GM23338 (cell line): ENCODE measurements around the gene FGF5. TPM values are rescaled to one million over a fixed set of nuclear protein-coding genes. Genes with fewer than 3 reads are reported as not detected.

Source experiments
- ATAC-seq: fragments of 200-7000 bp; cut with Tn5 transposase; 3 replicates; pipeline ENCODE4 v1.9.1; 2020
- DNase-seq: peaks from one replicate; pipeline ENCODE4 v3.0.0-alpha.2; 2015; ENCODE audit warnings: low spot score
- H2AFZ ChIP-seq: fragments of 200-600 bp; sonication (generic); 2 replicates; pipeline ENCODE4 v1.8.0; 2016; ENCODE audit warnings: antibody characterized with exemption, mild to moderate bottlenecking, moderate library complexity
- H3F3A ChIP-seq: fragments of 200-600 bp; sonication (generic); replicated peaks from 2 replicates; pipeline ENCODE4 v1.8.0; 2017; ENCODE audit warnings: antibody characterized with exemption, mixed run types, low read depth
- H3K27ac ChIP-seq: fragments of 200-600 bp; sonication (generic); 2 replicates; pipeline ENCODE4 v1.6.1; 2016; ENCODE audit warnings: low read depth
- H3K27me3 ChIP-seq: fragments of 200-600 bp; sonication (generic); 2 replicates; pipeline ENCODE4 v1.8.0; 2016; ENCODE audit warnings: mild to moderate bottlenecking, mixed run types, moderate library complexity; ENCODE audit not compliant: insufficient read depth
- H3K36me3 ChIP-seq: fragments of 200-600 bp; sonication (generic); 2 replicates; pipeline ENCODE4 v1.8.0; 2016; ENCODE audit warnings: mild to moderate bottlenecking; ENCODE audit not compliant: insufficient read depth
- H3K4me1 ChIP-seq: fragments of 200-600 bp; sonication (generic); 2 replicates; pipeline ENCODE4 v1.8.0; 2016; ENCODE audit warnings: mild to moderate bottlenecking, moderate library complexity; ENCODE audit not compliant: insufficient read depth
- H3K4me2 ChIP-seq: fragments of 200-600 bp; sonication (generic); 2 replicates; pipeline ENCODE4 v1.7.1; 2017; ENCODE audit warnings: mixed run types
- H3K4me3 ChIP-seq: fragments of 200-600 bp; sonication (generic); 2 replicates; pipeline ENCODE4 v1.6.1; 2016; ENCODE audit warnings: mixed run types
- H3K79me2 ChIP-seq: fragments of 200-600 bp; sonication (generic); replicated peaks from 2 replicates; pipeline ENCODE4 v1.8.0; 2017; ENCODE audit warnings: mild to moderate bottlenecking; ENCODE audit not compliant: insufficient read depth
- H3K9me2 ChIP-seq: fragments of 200-600 bp; sonication (generic); 2 replicates; pipeline ENCODE4 v1.8.0; 2017; ENCODE audit not compliant: insufficient read depth
- H4K20me1 ChIP-seq: fragments of 200-600 bp; sonication (generic); replicated peaks from 2 replicates; pipeline ENCODE4 v1.8.0; 2017; ENCODE audit warnings: mild to moderate bottlenecking; ENCODE audit not compliant: insufficient read depth
- H3K27ac Mint-ChIP-seq: 2 replicates; pipeline ENCODE4 v1.8.0; 2020; ENCODE audit warnings: inconsistent platforms, mild to moderate bottlenecking, moderate library complexity, mixed read lengths
- H3K27me3 Mint-ChIP-seq: 3 replicates; pipeline ENCODE4 v1.8.0; 2022; ENCODE audit warnings: low read depth, mild to moderate bottlenecking, moderate library complexity, mixed read lengths, inconsistent platforms; ENCODE audit not compliant: insufficient read depth, poor library complexity
- H3K36me3 Mint-ChIP-seq: 3 replicates; pipeline ENCODE4 v1.8.0; 2021; ENCODE audit warnings: low read depth, mild to moderate bottlenecking, inconsistent platforms, moderate library complexity, mixed read lengths
- H3K4me1 Mint-ChIP-seq: 3 replicates; pipeline ENCODE4 v1.8.0; 2020; ENCODE audit warnings: mild to moderate bottlenecking, inconsistent platforms, mixed read lengths
- H3K4me3 Mint-ChIP-seq: 3 replicates; pipeline ENCODE4 v1.8.0; 2021; ENCODE audit warnings: moderate library complexity, mild to moderate bottlenecking, inconsistent platforms, mixed read lengths
- H3K9me3 Mint-ChIP-seq: 3 replicates; pipeline ENCODE4 v1.8.0; 2020; ENCODE audit warnings: moderate library complexity, mild to moderate bottlenecking, inconsistent platforms, mixed read lengths
- CREB1 ChIP-seq: fragments of 250-450 bp; sonication (Bioruptor Pico); IDR thresholded peaks from 2 replicates; pipeline ENCODE4 v1.5.0; 2020; ENCODE audit warnings: low read depth, mild to moderate bottlenecking, moderate library complexity
- CTCF ChIP-seq, 2 experiments: fragments of 200-600 bp in 1 of 2; sonication (generic) in 1 of 2; conservative IDR thresholded peaks; 2 replicates each; pipeline versions ENCODE4 v1.5.1 to v1.6.1; 2016 to 2017; ENCODE audit warnings: antibody characterized with exemption in 2 of 2, low read depth in 2 of 2, mild to moderate bottlenecking in 2 of 2, moderate library complexity in 1 of 2
- ETS1 ChIP-seq: IDR thresholded peaks from 2 replicates; pipeline ENCODE4 v1.6.1; 2016; ENCODE audit warnings: antibody characterized with exemption
- EZH2 ChIP-seq: fragments of 200-600 bp; sonication (generic); IDR thresholded peaks from one replicate; pipeline ENCODE4 v1.8.0; 2017; ENCODE audit warnings: antibody characterized with exemption, mild to moderate bottlenecking, low read depth; ENCODE audit not compliant: unreplicated experiment
- EZH2phosphoT487 ChIP-seq: fragments of 200-600 bp; sonication (generic); IDR thresholded peaks from one replicate; pipeline ENCODE4 v1.8.1; 2018; ENCODE audit warnings: antibody characterized with exemption; ENCODE audit not compliant: unreplicated experiment
- JUNB ChIP-seq: IDR thresholded peaks from one replicate; pipeline ENCODE4 v1.6.1; 2016; ENCODE audit warnings: antibody characterized with exemption; ENCODE audit not compliant: unreplicated experiment
- NANOG ChIP-seq: IDR thresholded peaks from 2 replicates; pipeline ENCODE4 v1.6.1; 2016; ENCODE audit warnings: antibody characterized with exemption, borderline replicate concordance
- POLR2AphosphoS5 ChIP-seq: IDR thresholded peaks from 2 replicates; pipeline ENCODE4 v1.6.1; 2016; ENCODE audit warnings: antibody characterized with exemption, low read depth
- REST ChIP-seq: IDR thresholded peaks from one replicate; pipeline ENCODE4 v1.6.1; 2018; ENCODE audit warnings: antibody characterized with exemption; ENCODE audit not compliant: unreplicated experiment
- STAT1 ChIP-seq: IDR thresholded peaks from one replicate; pipeline ENCODE4 v1.6.1; 2016; ENCODE audit warnings: antibody characterized with exemption; ENCODE audit not compliant: unreplicated experiment
- ZNF114 ChIP-seq: fragments of 250-450 bp; sonication (Bioruptor Pico); IDR thresholded peaks from 2 replicates; pipeline ENCODE4 v1.5.0; 2020; ENCODE audit warnings: mild to moderate bottlenecking, moderate library complexity
- ZNF331 ChIP-seq: fragments of 250-450 bp; sonication (Bioruptor Pico); IDR thresholded peaks from 2 replicates; pipeline ENCODE4 v1.5.0; 2020; ENCODE audit warnings: low read depth, mild to moderate bottlenecking, moderate library complexity
- ZNF462 ChIP-seq: fragments of 250-450 bp; sonication (Bioruptor Pico); IDR thresholded peaks from 2 replicates; pipeline ENCODE4 v1.5.0; 2020; ENCODE audit warnings: mild to moderate bottlenecking, moderate library complexity
- polyA plus RNA-seq: library from polyadenylated mRNA; unstranded; fragments of >200 nt; fragmentation: Nextera tagmentation; extraction: Ambion mirVana; gene quantifications from 2 replicates; pipeline ENCODE4 v1.2.1, GENCODE V29; 2016
- total RNA-seq: library from RNA; depleted of rRNA; stranded (reverse); fragments of >200 nt; shearing (Covaris generic); gene quantifications from 2 replicates; pipeline ENCODE4 v1.2.3, GENCODE V29; 2014

The FGF5 gene
- total and polyA plus RNA-seq, 2 experiments from 2014 or later, result not detected

GRCh38 chr4:80219301-80220025 lies 47.0 kb upstream of the FGF5 start:
- no peak overlapping the region for H2AFZ ChIP-seq
- H3K4me3 Mint-ChIP-seq, result no peak overlapping the region
- H3K79me2 ChIP-seq, result no peaks in the 10 kb centered on the region
- no peaks in the 10 kb centered on the region for H3K27me3 Mint-ChIP-seq
- peak; percentile 81 for ATAC-seq
- H3K4me3 ChIP-seq, result no peak overlapping the region
- no peaks in the 10 kb centered on the region for H3K36me3 ChIP-seq
- peaks cover 7% of the 10 kb centered on the region for H3K27me3 ChIP-seq
- H3K4me1 ChIP-seq, result no peaks in the 10 kb centered on the region
- no peak overlapping the region for H3K27ac Mint-ChIP-seq
- TF ChIP-seq POLR2AphosphoS5 (no peak), REST (no peak), CREB1 (CRISPR knock-in tag) (no peak), STAT1 (no peak), ZNF114 (CRISPR knock-in tag) (no peak), ZNF462 (CRISPR knock-in tag) (no peak), EZH2 (no peak), JUNB (no peak), EZH2phosphoT487 (no peak), CTCF (conservative IDR thresholded peaks at IDR 0.05; ENCODE audit: low read depth in 2 of 2) (no peak), NANOG (no peak), ZNF331 (CRISPR knock-in tag) (no peak), ETS1 (no peak)
- H3F3A ChIP-seq, result no peaks in the 10 kb centered on the region
- H3K9me3 Mint-ChIP-seq, result no peaks in the 10 kb centered on the region
- DNase-seq, result peak; percentile 50
- H3K4me2 ChIP-seq, result no peak overlapping the region
- no peaks in the 10 kb centered on the region for H3K36me3 Mint-ChIP-seq
- H3K4me1 Mint-ChIP-seq, result no peaks in the 10 kb centered on the region; the same call in 2 of the 3 replicates
- H3K27ac ChIP-seq, result no peak overlapping the region
- H4K20me1 ChIP-seq, result no peaks in the 10 kb centered on the region
- no peaks in the 10 kb centered on the region for H3K9me2 ChIP-seq
